HepG2 (cell line): Measurements from ENCODE around the gene BCAS3. TPM values are rescaled to one million over a fixed set of nuclear protein-coding genes. Genes with fewer than 3 reads are reported as not detected.

Experiments
- AHDC1 ChIP-seq: sonication (generic); formaldehyde crosslinking; IDR thresholded peaks from 2 replicates; pipeline ENCODE4 v1.5.1; 2020; ENCODE audit warnings: mild to moderate bottlenecking, missing genetic modification reagents, borderline replicate concordance
- HOXA5 ChIP-seq: sonication (generic); formaldehyde crosslinking; IDR thresholded peaks from 2 replicates; pipeline ENCODE4 v1.4.0; 2020; ENCODE audit warnings: missing genetic modification reagents
- KLF15 ChIP-seq: sonication (generic); formaldehyde crosslinking; IDR thresholded peaks from 2 replicates; pipeline ENCODE4 v1.8.1; 2023; ENCODE audit warnings: borderline replicate concordance, mild to moderate bottlenecking, inconsistent platforms, missing genetic modification reagents, mixed read lengths
- MTF1 ChIP-seq: sonication (generic); formaldehyde crosslinking; IDR thresholded peaks from 2 replicates; pipeline ENCODE4 v1.5.0; 2020; ENCODE audit warnings: missing genetic modification reagents
- NFE2L1 ChIP-seq: sonication (generic); formaldehyde crosslinking; IDR thresholded peaks from 2 replicates; pipeline ENCODE4 v1.4.0; 2020; ENCODE audit warnings: missing genetic modification reagents, mild to moderate bottlenecking, borderline replicate concordance
- RBFOX2 ChIP-seq: fragments of 200-400 bp; formaldehyde crosslinking; IDR thresholded peaks from 2 replicates; pipeline ENCODE4 v1.6.1; 2017; ENCODE audit warnings: low read depth, mild to moderate bottlenecking, low read length
- SMAD3 ChIP-seq: sonication (generic); formaldehyde crosslinking; IDR thresholded peaks from 2 replicates; pipeline ENCODE4 v1.4.0; 2020; ENCODE audit warnings: missing genetic modification reagents
- SP5 ChIP-seq: IDR thresholded peaks from 2 replicates; pipeline ENCODE4 v1.6.1; 2016; ENCODE audit warnings: low read depth, borderline replicate concordance
- SRSF1 ChIP-seq: fragments of 200-400 bp; formaldehyde crosslinking; optimal IDR thresholded peaks from 2 replicates; pipeline ENCODE3; 2017; ENCODE audit warnings: mild to moderate bottlenecking, low read depth, low read length, moderate library complexity
- TAF15 ChIP-seq: fragments of 200-400 bp; formaldehyde crosslinking; IDR thresholded peaks from one replicate; pipeline ENCODE4 v1.6.1; 2018; ENCODE audit warnings: mild to moderate bottlenecking, low read depth, low read length; ENCODE audit not compliant: poor library complexity, severe bottlenecking
- TEAD3 ChIP-seq: optimal IDR thresholded peaks from 2 replicates; pipeline ENCODE3; 2016; ENCODE audit warnings: borderline replicate concordance
- TGIF2 ChIP-seq: IDR thresholded peaks from 2 replicates; pipeline ENCODE4 v1.6.1; 2016; ENCODE audit warnings: control low read depth, missing compliant biosample characterization
- ZFY ChIP-seq: sonication (generic); formaldehyde crosslinking; IDR thresholded peaks from 2 replicates; pipeline ENCODE4 v1.4.0; 2020; ENCODE audit warnings: missing genetic modification reagents
- ZNF33B ChIP-seq: sonication (generic); formaldehyde crosslinking; IDR thresholded peaks from 2 replicates; pipeline ENCODE4 v1.5.1; 2020; ENCODE audit warnings: mild to moderate bottlenecking, missing genetic modification reagents
- ZNF382 ChIP-seq: sonication (generic); formaldehyde crosslinking; IDR thresholded peaks from 2 replicates; pipeline ENCODE4 v1.5.0; 2020; ENCODE audit warnings: missing genetic modification reagents, mild to moderate bottlenecking, borderline replicate concordance
- ZNF383 ChIP-seq: sonication (generic); formaldehyde crosslinking; IDR thresholded peaks from 2 replicates; pipeline ENCODE4 v1.4.0; 2020; ENCODE audit warnings: missing genetic modification reagents, mild to moderate bottlenecking, borderline replicate concordance
- ZNF7 ChIP-seq: IDR thresholded peaks from 2 replicates; pipeline ENCODE4 v1.6.1; 2016; ENCODE audit warnings: missing biosample characterization, missing genetic modification reagents
- ZNF792 ChIP-seq: IDR thresholded peaks from 2 replicates; pipeline ENCODE4 v1.6.1; 2016
- polyA plus RNA-seq, 8 experiments: library from polyadenylated mRNA; depleted of rRNA in 3 of 8; stranded (reverse) in 7 of 8; unstranded in 1 of 8; fragments of >200 nt; fragmentation: Illumina TruSeq in 4 of 8; extraction: Trizol in 4 of 8; gene quantifications; 2 replicates each; pipeline versions ENCODE4 v1.2.1 to v1.2.3, GENCODE V29; 2011 to 2016; ENCODE audit warnings: low read depth in 4 of 8, missing spikeins in 1 of 8, mixed read lengths in 1 of 8; ENCODE audit not compliant: insufficient read depth in 1 of 8
- total RNA-seq, 5 experiments: library from RNA; depleted of rRNA; stranded (reverse); fragments of >200 nt; fragmentation: Illumina TruSeq; extraction: Trizol; gene quantifications; 2 replicates each; pipeline ENCODE4 v1.2.3, GENCODE V29; 2016; ENCODE audit warnings: low read depth in 1 of 5
- TF ChIP-seq, protein P1 (sequence below): IDR thresholded peaks from 2 replicates; pipeline ENCODE4 v1.6.1; 2018; ENCODE audit warnings: missing genetic modification reagents, mild to moderate bottlenecking, missing compliant biosample characterization
- TF ChIP-seq, protein P2 (sequence below): sonication (generic); formaldehyde crosslinking; IDR thresholded peaks from 2 replicates; pipeline ENCODE4 v1.4.0; 2020; ENCODE audit warnings: mild to moderate bottlenecking, missing genetic modification reagents
- TF ChIP-seq, protein P3 (sequence below): sonication (generic); formaldehyde crosslinking; IDR thresholded peaks from 2 replicates; pipeline ENCODE4 v1.4.0; 2020; ENCODE audit warnings: missing genetic modification reagents
- TF ChIP-seq, protein P4 (sequence below): sonication (generic); formaldehyde crosslinking; IDR thresholded peaks from 2 replicates; pipeline ENCODE4 v1.5.0; 2020; ENCODE audit warnings: missing genetic modification reagents

Gene BCAS3
- total and polyA plus RNA-seq, 2 of the 13 experiments (the other 11 are each of a cell fraction or from before 2014, with no cell fraction given) = 10.7 to 11.2 TPM

DNA sequence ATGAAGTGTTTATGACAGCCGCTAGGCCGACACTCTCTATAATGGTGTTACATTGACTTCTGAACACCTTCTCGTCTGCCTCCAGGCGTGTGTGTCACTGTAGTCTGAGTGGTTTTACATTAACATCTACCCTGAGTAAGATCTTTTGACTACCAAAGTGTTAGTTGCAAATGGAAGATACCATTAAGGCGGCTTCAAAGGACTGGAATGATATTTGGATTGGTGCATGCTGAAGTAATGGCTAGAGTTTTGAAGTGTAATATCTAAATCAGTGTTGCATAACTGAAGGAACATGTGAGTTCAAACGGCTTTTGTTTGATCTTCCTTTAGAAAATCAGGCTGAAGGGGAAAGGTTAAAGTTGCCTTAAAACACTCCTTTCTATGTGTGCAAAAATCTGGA lies 52.2 kb downstream of the BCAS3 start (continued):
- TF ChIP-seq AHDC1 (CRISPR knock-in tag) (peak; percentile 68; the same call in 1 of the 2 replicates), SP5 (CRISPR knock-in tag) (no peak), ZNF7 (no peak), MTF1 (CRISPR knock-in tag) (no peak), ZNF382 (CRISPR knock-in tag) (no peak), SRSF1 (no peak), TEAD3 (CRISPR knock-in tag) (peak; percentile 48), ZFY (CRISPR knock-in tag) (0 out of 2 replicates have a peak, but pooled peaks have one; percentile 16), TGIF2 (CRISPR knock-in tag) (peak; percentile 38; the same call in 1 of the 2 replicates), HOXA5 (CRISPR knock-in tag) (0 out of 2 replicates have a peak, but pooled peaks have one; percentile 39), NFE2L1 (CRISPR knock-in tag) (no peak), KLF15 (no peak), ZNF383 (CRISPR knock-in tag) (0 out of 2 replicates have a peak, but pooled peaks have one; percentile 43), ZNF33B (CRISPR knock-in tag) (no peak), TAF15 (no peak), ZNF792 (CRISPR knock-in tag) (no peak), RBFOX2 (no peak), SMAD3 (CRISPR knock-in tag) (peak; percentile 57; the same call in 1 of the 2 replicates)
- TF ChIP-seq, protein P1, sequence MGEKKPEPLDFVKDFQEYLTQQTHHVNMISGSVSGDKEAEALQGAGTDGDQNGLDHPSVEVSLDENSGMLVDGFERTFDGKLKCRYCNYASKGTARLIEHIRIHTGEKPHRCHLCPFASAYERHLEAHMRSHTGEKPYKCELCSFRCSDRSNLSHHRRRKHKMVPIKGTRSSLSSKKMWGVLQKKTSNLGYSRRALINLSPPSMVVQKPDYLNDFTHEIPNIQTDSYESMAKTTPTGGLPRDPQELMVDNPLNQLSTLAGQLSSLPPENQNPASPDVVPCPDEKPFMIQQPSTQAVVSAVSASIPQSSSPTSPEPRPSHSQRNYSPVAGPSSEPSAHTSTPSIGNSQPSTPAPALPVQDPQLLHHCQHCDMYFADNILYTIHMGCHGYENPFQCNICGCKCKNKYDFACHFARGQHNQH (CRISPR knock-in tag) = no peak
- TF ChIP-seq, protein P2, sequence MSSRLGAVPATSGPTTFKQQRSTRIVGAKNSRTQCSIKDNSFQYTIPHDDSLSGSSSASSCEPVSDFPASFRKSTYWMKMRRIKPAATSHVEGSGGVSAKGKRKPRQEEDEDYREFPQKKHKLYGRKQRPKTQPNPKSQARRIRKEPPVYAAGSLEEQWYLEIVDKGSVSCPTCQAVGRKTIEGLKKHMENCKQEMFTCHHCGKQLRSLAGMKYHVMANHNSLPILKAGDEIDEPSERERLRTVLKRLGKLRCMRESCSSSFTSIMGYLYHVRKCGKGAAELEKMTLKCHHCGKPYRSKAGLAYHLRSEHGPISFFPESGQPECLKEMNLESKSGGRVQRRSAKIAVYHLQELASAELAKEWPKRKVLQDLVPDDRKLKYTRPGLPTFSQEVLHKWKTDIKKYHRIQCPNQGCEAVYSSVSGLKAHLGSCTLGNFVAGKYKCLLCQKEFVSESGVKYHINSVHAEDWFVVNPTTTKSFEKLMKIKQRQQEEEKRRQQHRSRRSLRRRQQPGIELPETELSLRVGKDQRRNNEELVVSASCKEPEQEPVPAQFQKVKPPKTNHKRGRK (CRISPR knock-in tag) = no peak
- TF ChIP-seq, protein P3, sequence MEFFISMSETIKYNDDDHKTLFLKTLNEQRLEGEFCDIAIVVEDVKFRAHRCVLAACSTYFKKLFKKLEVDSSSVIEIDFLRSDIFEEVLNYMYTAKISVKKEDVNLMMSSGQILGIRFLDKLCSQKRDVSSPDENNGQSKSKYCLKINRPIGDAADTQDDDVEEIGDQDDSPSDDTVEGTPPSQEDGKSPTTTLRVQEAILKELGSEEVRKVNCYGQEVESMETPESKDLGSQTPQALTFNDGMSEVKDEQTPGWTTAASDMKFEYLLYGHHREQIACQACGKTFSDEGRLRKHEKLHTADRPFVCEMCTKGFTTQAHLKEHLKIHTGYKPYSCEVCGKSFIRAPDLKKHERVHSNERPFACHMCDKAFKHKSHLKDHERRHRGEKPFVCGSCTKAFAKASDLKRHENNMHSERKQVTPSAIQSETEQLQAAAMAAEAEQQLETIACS = no peak
- TF ChIP-seq, protein P4, sequence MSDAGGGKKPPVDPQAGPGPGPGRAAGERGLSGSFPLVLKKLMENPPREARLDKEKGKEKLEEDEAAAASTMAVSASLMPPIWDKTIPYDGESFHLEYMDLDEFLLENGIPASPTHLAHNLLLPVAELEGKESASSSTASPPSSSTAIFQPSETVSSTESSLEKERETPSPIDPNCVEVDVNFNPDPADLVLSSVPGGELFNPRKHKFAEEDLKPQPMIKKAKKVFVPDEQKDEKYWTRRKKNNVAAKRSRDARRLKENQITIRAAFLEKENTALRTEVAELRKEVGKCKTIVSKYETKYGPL (CRISPR knock-in tag) = peak; percentile 98
